ENCODE measurements around the gene FGF14.

The FGF14 gene

DNA sequence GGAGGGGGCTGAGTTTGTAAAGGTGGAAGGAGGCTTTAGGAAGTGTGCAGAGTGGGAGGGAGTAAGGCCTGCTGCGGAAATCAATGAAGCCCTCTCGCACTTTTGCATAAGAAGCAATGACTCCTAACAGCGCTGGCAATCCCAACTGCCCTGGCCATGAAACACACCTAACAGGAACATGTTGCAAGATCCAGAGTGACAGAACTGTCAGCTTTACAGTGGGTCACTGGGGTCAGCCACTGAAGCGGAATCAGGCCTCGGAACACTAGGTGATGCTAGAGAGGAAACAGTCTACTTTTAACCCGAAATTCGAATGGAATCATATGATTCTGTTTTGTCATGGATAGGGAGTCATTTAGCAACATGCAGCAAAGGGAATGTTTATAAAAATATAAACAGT, 54.4 kb downstream of the FGF14 start:
- TF ChIP-seq, protein P1, sequence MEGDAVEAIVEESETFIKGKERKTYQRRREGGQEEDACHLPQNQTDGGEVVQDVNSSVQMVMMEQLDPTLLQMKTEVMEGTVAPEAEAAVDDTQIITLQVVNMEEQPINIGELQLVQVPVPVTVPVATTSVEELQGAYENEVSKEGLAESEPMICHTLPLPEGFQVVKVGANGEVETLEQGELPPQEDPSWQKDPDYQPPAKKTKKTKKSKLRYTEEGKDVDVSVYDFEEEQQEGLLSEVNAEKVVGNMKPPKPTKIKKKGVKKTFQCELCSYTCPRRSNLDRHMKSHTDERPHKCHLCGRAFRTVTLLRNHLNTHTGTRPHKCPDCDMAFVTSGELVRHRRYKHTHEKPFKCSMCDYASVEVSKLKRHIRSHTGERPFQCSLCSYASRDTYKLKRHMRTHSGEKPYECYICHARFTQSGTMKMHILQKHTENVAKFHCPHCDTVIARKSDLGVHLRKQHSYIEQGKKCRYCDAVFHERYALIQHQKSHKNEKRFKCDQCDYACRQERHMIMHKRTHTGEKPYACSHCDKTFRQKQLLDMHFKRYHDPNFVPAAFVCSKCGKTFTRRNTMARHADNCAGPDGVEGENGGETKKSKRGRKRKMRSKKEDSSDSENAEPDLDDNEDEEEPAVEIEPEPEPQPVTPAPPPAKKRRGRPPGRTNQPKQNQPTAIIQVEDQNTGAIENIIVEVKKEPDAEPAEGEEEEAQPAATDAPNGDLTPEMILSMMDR (conservative IDR thresholded peaks at IDR 0.05; ENCODE audit: low read length), result no peak
- no peak overlapping the region for H3K4me3 ChIP-seq (ENCODE audit: low read length)
- no peak for DNase-seq (ENCODE audit: low read depth)

DNA sequence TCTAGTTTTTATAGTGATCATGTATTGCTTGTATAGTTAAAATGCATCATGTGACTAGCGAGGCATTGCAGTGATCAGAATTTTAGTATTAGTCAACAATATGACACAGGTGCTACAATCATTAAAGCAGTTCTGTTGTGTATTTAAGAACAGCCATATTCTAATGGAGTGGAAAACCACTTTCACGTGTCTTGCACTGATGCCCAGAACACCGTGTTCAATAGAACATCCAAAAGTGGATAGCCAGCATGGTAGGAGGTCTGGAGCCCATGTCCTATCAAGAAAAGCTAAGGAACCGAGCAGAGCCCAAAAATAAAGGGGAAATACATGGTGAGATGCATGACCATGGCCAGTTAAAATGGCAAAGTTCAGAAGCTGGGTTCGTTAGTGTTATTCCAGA, 55.1 kb downstream of the FGF14 start:
- DNase-seq (ENCODE audit: low read depth), result no peak
- H3K4me3 ChIP-seq (ENCODE audit: low read length), result no peak overlapping the region
- TF ChIP-seq, protein P1 (conservative IDR thresholded peaks at IDR 0.05; ENCODE audit: low read length), result no peak

DNA sequence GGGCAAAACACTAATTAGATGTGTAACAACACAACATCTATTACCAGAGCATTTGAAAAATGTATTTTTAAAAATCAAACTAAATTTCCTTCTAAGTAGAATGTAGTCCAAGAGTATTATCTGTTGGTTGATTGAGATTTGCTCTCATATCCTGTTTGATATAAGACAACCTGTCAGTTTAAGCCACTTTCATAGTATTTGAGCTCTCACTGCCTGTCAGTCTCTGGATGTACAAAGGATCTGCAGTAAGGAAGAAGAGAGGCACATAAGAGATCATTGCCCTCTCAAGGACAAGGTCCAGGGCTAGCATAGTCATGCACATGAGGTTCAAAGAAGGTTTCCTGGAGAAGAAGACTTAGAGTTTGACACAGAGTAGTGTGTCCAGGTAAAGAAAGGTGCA, 57.4 kb downstream of the FGF14 start:
- TF ChIP-seq, protein P1 (conservative IDR thresholded peaks at IDR 0.05; ENCODE audit: low read length), result no peak
- no peak for DNase-seq (ENCODE audit: low read depth)
- H3K4me3 ChIP-seq (ENCODE audit: low read length), result no peak overlapping the region

DNA sequence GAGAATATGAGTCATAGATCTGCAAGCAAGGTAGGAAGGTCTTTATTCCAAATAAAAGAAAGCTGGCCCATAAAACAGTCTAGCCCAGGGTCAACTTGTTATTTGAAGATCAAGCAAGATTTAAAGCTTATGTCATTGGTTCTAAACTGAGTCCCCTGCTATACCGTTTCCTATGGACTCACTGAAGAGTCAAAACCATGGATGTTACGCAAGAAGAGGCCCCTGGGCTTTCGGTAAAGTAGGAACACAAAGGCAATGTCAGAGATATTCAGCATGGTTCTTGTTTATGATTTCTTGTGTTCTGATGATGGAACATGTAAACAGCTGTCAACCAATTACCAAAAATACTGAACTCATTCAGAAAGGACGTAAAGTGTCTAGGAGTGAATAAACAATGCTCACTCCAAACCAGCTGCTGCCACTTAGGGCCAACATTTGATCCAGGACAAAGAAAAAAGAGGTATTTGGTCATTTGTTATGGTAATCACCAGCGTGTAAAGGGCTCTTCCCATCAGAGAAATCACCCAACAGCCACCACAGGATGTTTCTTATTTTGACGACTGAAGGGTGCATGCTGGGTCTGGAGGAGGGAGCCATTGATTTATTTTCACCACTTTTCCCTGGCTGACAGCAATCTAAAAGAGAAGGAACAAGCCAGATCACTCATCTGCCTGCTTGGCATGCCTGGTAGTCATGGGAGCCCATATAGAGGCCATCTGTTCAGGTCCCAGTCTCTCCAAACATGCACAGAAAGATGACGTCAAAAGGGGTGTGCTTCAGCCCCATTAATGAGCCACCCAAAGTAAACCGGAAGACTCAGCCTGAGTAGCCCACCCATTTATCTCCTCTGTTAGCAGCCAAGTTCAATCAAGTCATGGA, 68.3 kb downstream of the FGF14 start:
- no peak for DNase-seq (ENCODE audit: low read depth)
- TF ChIP-seq, protein P1 (conservative IDR thresholded peaks at IDR 0.05; ENCODE audit: low read length), result no peak
- H3K4me3 ChIP-seq (ENCODE audit: low read length), result no peak overlapping the region

DNA sequence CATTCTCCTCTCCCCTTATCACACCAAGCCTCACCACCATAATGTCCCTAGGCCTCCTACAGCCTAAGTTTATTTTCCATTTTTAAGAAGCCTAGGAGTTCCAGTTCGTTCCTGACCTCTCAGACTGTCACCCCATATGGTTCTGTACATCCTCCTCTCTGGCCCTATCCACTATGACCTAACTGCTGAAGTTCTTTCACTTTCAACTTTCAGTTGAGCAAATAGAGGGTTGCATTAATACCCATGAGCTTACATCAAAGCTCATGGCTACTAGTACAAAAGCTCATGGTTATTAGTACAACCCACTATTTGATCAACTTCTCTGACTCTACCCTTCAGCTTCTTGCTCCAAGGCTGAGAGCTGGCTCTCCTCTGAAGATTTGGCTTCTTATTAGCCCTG, 72.9 kb downstream of the FGF14 start:
- no peak overlapping the region for H3K4me3 ChIP-seq (ENCODE audit: low read length)
- TF ChIP-seq, protein P1 (conservative IDR thresholded peaks at IDR 0.05; ENCODE audit: low read length), result no peak
- no peak for DNase-seq (ENCODE audit: low read depth)

DNA sequence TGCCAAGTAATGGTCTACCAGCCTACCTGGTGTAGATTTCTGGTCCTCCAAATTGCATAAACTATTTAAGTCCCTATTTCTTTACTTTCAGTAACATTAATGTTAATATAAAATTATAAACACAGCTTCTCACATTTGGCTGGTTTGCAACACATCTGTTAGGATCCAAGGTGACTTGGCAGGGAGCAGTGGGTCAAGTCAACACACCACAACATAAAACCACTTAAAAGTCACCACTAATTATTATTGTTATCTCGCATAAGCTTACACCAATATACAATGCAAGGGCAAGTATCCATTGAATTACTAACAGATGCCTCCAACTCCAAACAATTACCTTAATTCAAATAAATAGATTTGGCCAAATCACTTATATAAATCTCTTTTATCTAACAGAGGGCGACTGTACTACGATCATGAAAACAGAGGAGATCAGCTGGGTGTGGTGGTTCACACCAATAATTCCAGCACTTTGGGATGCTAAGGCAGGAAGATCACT, 74.7 kb downstream of the FGF14 start:
- no peak overlapping the region for H3K4me3 ChIP-seq (ENCODE audit: low read length)
- TF ChIP-seq, protein P1 (conservative IDR thresholded peaks at IDR 0.05; ENCODE audit: low read length), result no peak
- DNase-seq (ENCODE audit: low read depth), result no peak
